HEK293 (cell line): ENCODE data around the gene C22orf39.

Experiments used
- CTCF ChIP-seq: fragments of 450-650 bp; formaldehyde crosslinking; IDR thresholded peaks from 2 replicates; pipeline ENCODE4 v1.5.1; 2016; ENCODE audit warnings: missing biosample characterization, missing genetic modification characterization
- KLF17 ChIP-seq: fragments of 450-650 bp; formaldehyde crosslinking; IDR thresholded peaks from 2 replicates; pipeline ENCODE4 v1.5.1; 2016; ENCODE audit warnings: missing biosample characterization, missing genetic modification characterization
- PBX3 ChIP-seq: sonication (generic); formaldehyde crosslinking; IDR thresholded peaks from 2 replicates; pipeline ENCODE4 v1.8.1; 2022; ENCODE audit warnings: mild to moderate bottlenecking, moderate library complexity, missing genetic modification reagents
- ZNF274 ChIP-seq, 2 experiments: fragments of 200-500 bp in 1 of 2; fragments of 450-650 bp in 1 of 2; sonication (Bioruptor generic) in 1 of 2; formaldehyde crosslinking in 1 of 2; IDR thresholded peaks; 2 replicates each; pipeline versions ENCODE4 v1.5.1 to v1.6.1; 2014 to 2016; ENCODE audit warnings: borderline replicate concordance in 1 of 2, inconsistent platforms in 1 of 2, low read length in 1 of 2, missing biosample characterization in 1 of 2, missing genetic modification characterization in 1 of 2
- ZNF302 ChIP-seq: fragments of 450-650 bp; formaldehyde crosslinking; IDR thresholded peaks from 2 replicates; pipeline ENCODE4 v1.5.1; 2016; ENCODE audit warnings: missing biosample characterization, missing genetic modification characterization, low read depth
- ZNF350 ChIP-seq: fragments of 450-650 bp; formaldehyde crosslinking; IDR thresholded peaks from 2 replicates; pipeline ENCODE4 v1.5.0; 2017; ENCODE audit warnings: missing biosample characterization, mild to moderate bottlenecking, missing genetic modification characterization
- ZNF473 ChIP-seq: fragments of 450-650 bp; formaldehyde crosslinking; IDR thresholded peaks from 2 replicates; pipeline ENCODE4 v1.5.1; 2017; ENCODE audit warnings: missing biosample characterization, missing genetic modification characterization
- ZNF600 ChIP-seq: fragments of 450-650 bp; formaldehyde crosslinking; IDR thresholded peaks from 2 replicates; pipeline ENCODE4 v1.5.1; 2016; ENCODE audit warnings: missing biosample characterization, missing genetic modification characterization
- ZNF660 ChIP-seq: fragments of 450-650 bp; IDR thresholded peaks from 2 replicates; pipeline ENCODE4 v1.5.1; 2018; ENCODE audit warnings: missing biosample characterization, mild to moderate bottlenecking, missing genetic modification characterization
- ZNF670 ChIP-seq: fragments of 450-650 bp; formaldehyde crosslinking; IDR thresholded peaks from 2 replicates; pipeline ENCODE4 v1.5.1; 2016; ENCODE audit warnings: missing biosample characterization, missing genetic modification characterization, low read depth
- ZSCAN30 ChIP-seq: fragments of 450-650 bp; IDR thresholded peaks from 2 replicates; pipeline ENCODE4 v1.5.1; 2018; ENCODE audit warnings: missing biosample characterization, mild to moderate bottlenecking, missing genetic modification characterization, moderate library complexity
- ZXDB ChIP-seq: fragments of 450-650 bp; formaldehyde crosslinking; IDR thresholded peaks from 2 replicates; pipeline ENCODE4 v1.5.1; 2016; ENCODE audit warnings: missing biosample characterization, missing genetic modification characterization

- TF ChIP-seq ZNF660 (tag by site-specific recombination) = no peak
- TF ChIP-seq ZNF600 (tag by site-specific recombination) = no peak
- TF ChIP-seq KLF17 = no peak
- no peak for TF ChIP-seq CTCF (tag by site-specific recombination)
- TF ChIP-seq PBX3 (CRISPR knock-in tag) = no peak
- no peak for TF ChIP-seq ZSCAN30 (tag by site-specific recombination)
- no peak for TF ChIP-seq ZNF670
- no peak for TF ChIP-seq ZNF302 (tag by site-specific recombination)
- TF ChIP-seq ZXDB (tag by site-specific recombination) = no peak
- TF ChIP-seq ZNF274 (IDR thresholded peaks at IDR 0.05; ENCODE audit: low read length) = no peak
- no peak for TF ChIP-seq ZNF274 (tag by site-specific recombination; IDR thresholded peaks at IDR 0.05; ENCODE audit: borderline replicate concordance)
- TF ChIP-seq ZNF473 (tag by site-specific recombination) = no peak
- no peak for TF ChIP-seq ZNF350 (tag by site-specific recombination)
These were observed 17.5 kb upstream of the C22orf39 start for GRCh38 chr22:19464975-19465374.
